Mesenchymal stem cell (in vitro differentiated cells and primary cell): ENCODE data around the gene NID2.
A peak's percentile ranks its signal among the peaks of the same experiment; 100 is the strongest.

Experiments used
- DNase-seq: peaks from one replicate; pipeline ENCODE4 v3.0.0-alpha.2; 2013
- H2AFZ ChIP-seq: one replicate; pipeline ENCODE4 v1.6.1; 2013; ENCODE audit warnings: low read depth, mild to moderate bottlenecking, control low read depth, inconsistent platforms, low read length, moderate library complexity
- H2AK5ac ChIP-seq: 2 replicates; pipeline ENCODE4 v1.6.1; 2013; ENCODE audit warnings: low read length, moderate library complexity, mild to moderate bottlenecking, inconsistent platforms; ENCODE audit not compliant: severe bottlenecking
- H2BK120ac ChIP-seq: one replicate; pipeline ENCODE4 v1.6.1; 2013; ENCODE audit warnings: low read depth, mild to moderate bottlenecking, inconsistent platforms, low read length, moderate library complexity
- H2BK12ac ChIP-seq, 2 experiments: one replicate each; pipeline ENCODE4 v1.6.1; 2013; ENCODE audit warnings: inconsistent platforms in 2 of 2, low read length in 2 of 2, mild to moderate bottlenecking in 2 of 2, moderate library complexity in 2 of 2, control low read depth in 1 of 2
- H2BK15ac ChIP-seq: one replicate; pipeline ENCODE4 v1.6.1; 2013; ENCODE audit warnings: mild to moderate bottlenecking, low read depth, inconsistent platforms; ENCODE audit not compliant: poor library complexity, severe bottlenecking
- H2BK5ac ChIP-seq: 2 replicates; pipeline ENCODE4 v1.6.1; 2013; ENCODE audit warnings: low read depth, mild to moderate bottlenecking, low read length, control low read depth, inconsistent platforms; ENCODE audit not compliant: poor library complexity, severe bottlenecking
- H3K14ac ChIP-seq, 2 experiments: one replicate each; pipeline ENCODE4 v1.6.1; 2013; ENCODE audit warnings: inconsistent platforms in 2 of 2, low read length in 2 of 2, control low read depth in 1 of 2, mild to moderate bottlenecking in 1 of 2, moderate library complexity in 1 of 2
- H3K18ac ChIP-seq, 2 experiments: one replicate each; pipeline ENCODE4 v1.6.1; 2013; ENCODE audit warnings: inconsistent platforms in 2 of 2, low read length in 2 of 2, control low read depth in 1 of 2, low read depth in 1 of 2, mild to moderate bottlenecking in 1 of 2
- H3K23ac ChIP-seq, 2 experiments: one replicate each; pipeline ENCODE4 v1.6.1; 2013; ENCODE audit warnings: inconsistent platforms in 2 of 2, low read length in 2 of 2, mild to moderate bottlenecking in 2 of 2, moderate library complexity in 2 of 2, control low read depth in 1 of 2
- H3K27ac ChIP-seq: 2 replicates; pipeline ENCODE4 v1.5.1; 2013; ENCODE audit warnings: mild to moderate bottlenecking, moderate library complexity, low read length, control low read depth, inconsistent platforms; ENCODE audit not compliant: poor library complexity, severe bottlenecking
- H3K27me3 ChIP-seq, 2 experiments: 2 replicates each; pipeline versions ENCODE4 v1.6.1 to v1.7.0; 2013; ENCODE audit warnings: low read length in 2 of 2, mild to moderate bottlenecking in 2 of 2, moderate library complexity in 2 of 2, control low read depth in 1 of 2, inconsistent platforms in 1 of 2; ENCODE audit not compliant: control insufficient read depth in 1 of 2, insufficient read depth in 1 of 2
- H3K36me3 ChIP-seq, 2 experiments: 2 replicates each; pipeline versions ENCODE4 v1.6.1 to v1.7.0; 2013; ENCODE audit warnings: low read length in 2 of 2, control low read depth in 1 of 2, inconsistent platforms in 1 of 2, low read depth in 1 of 2, mild to moderate bottlenecking in 1 of 2; ENCODE audit not compliant: insufficient read depth in 2 of 2, control insufficient read depth in 1 of 2
- H3K4ac ChIP-seq, 2 experiments: one replicate each; pipeline ENCODE4 v1.6.1; 2013; ENCODE audit warnings: inconsistent platforms in 2 of 2, low read length in 2 of 2, mild to moderate bottlenecking in 2 of 2, moderate library complexity in 2 of 2, control low read depth in 1 of 2, low read depth in 1 of 2
- H3K4me1 ChIP-seq: 2 replicates; pipeline ENCODE4 v1.6.1; 2013; ENCODE audit warnings: low read depth, low read length, control low read depth; ENCODE audit not compliant: control insufficient read depth, insufficient read depth
- H3K4me2 ChIP-seq: 2 replicates; pipeline ENCODE4 v1.6.1; 2013; ENCODE audit warnings: low read length, mild to moderate bottlenecking, inconsistent platforms; ENCODE audit not compliant: poor library complexity, severe bottlenecking
- H3K4me3 ChIP-seq, 2 experiments: 2 replicates each; pipeline versions ENCODE4 v1.5.1 to v1.7.0; 2013; ENCODE audit warnings: low read length in 2 of 2, mild to moderate bottlenecking in 2 of 2, control low read depth in 1 of 2, low read depth in 1 of 2; ENCODE audit not compliant: insufficient read depth in 1 of 2
- H3K79me1 ChIP-seq: replicated peaks from 2 replicates; pipeline ENCODE4 v1.6.1; 2013; ENCODE audit warnings: mild to moderate bottlenecking, control low read depth, low read length, inconsistent platforms; ENCODE audit not compliant: poor library complexity, severe bottlenecking
- H3K9ac ChIP-seq: 2 replicates; pipeline ENCODE4 v1.7.0; 2013; ENCODE audit warnings: mild to moderate bottlenecking, low read length, moderate library complexity
- H3K9me3 ChIP-seq: 2 replicates; pipeline ENCODE4 v1.7.0; 2013; ENCODE audit warnings: mild to moderate bottlenecking, low read length; ENCODE audit not compliant: control insufficient read depth
- H4K8ac ChIP-seq: one replicate; pipeline ENCODE4 v1.6.1; 2013; ENCODE audit warnings: inconsistent platforms, mild to moderate bottlenecking, low read length, moderate library complexity
- H4K91ac ChIP-seq: one replicate; pipeline ENCODE4 v1.6.1; 2013; ENCODE audit warnings: mild to moderate bottlenecking, low read length, inconsistent platforms
- WGBS: methylation state at CpG from one replicate; pipeline ENCODE4 v1.1.7; 2013; ENCODE audit warnings: mixed read lengths; 5-methylcytosine and 5-hydroxymethylcytosine counted together

NID2 gene

DNA sequence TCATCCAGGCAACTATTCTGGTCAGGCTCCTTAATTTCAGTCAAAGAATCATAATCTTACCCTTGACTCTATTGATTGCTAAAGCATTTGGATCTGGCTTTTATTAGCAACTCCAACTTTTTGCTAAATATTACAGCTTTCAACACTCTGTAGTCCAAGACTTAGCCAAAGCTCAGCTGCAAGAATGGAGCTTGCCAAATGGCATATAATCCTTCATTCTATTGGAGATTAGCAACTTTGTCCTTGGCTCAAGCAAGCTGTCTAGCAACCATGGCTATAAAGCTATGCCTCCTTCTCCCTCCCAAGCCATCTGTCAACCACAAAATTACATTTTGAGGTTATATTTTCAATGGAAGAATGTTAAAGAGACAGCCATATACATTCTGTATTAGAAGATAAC lies 23.1 kb upstream of the NID2 start:
- Histone ChIP-seq H3K27me3 (peaks cover 0 to 13% of the 10 kb centered on the region in 2 experiments), H4K8ac (no peak overlapping the region), H3K18ac (no peak overlapping the region), H3K4me2 (no peak overlapping the region), H3K14ac (no peak overlapping the region), H3K9ac (no peak overlapping the region), H2AK5ac (no peak overlapping the region), H3K79me1 (no peaks in the 10 kb centered on the region), H2AFZ (no peak overlapping the region), H3K4me1 (no peaks in the 10 kb centered on the region), H2BK5ac (no peak overlapping the region), H4K91ac (no peak overlapping the region), H3K4me3 (no peak overlapping the region), H2BK12ac (no peak overlapping the region), H3K23ac (no peak overlapping the region), H2BK15ac (no peak overlapping the region), H3K4ac (no peak overlapping the region), H3K27ac (no peak overlapping the region), H3K9me3 (no peaks in the 10 kb centered on the region), H3K36me3 (no peaks in the 10 kb centered on the region), H2BK120ac (no peak overlapping the region)
- no peak for DNase-seq

- Histone ChIP-seq H3K36me3 (no peaks in the 10 kb centered on the region), H3K27ac (no peak overlapping the region), H3K27me3 (peaks cover 0 to 13% of the 10 kb centered on the region in 2 experiments), H3K14ac (no peak overlapping the region), H3K9me3 (no peaks in the 10 kb centered on the region), H4K8ac (no peak overlapping the region), H2AFZ (no peak overlapping the region), H3K4me2 (no peak overlapping the region), H2BK120ac (no peak overlapping the region), H2BK15ac (no peak overlapping the region), H3K18ac (no peak overlapping the region), H3K4ac (no peak overlapping the region), H3K23ac (no peak overlapping the region), H3K4me1 (no peaks in the 10 kb centered on the region), H2AK5ac (no peak overlapping the region), H2BK5ac (no peak overlapping the region), H3K79me1 (no peaks in the 10 kb centered on the region), H3K9ac (no peak overlapping the region), H2BK12ac (peak overlapping the region in 1 of 2 experiments; percentile 29), H3K4me3 (no peak overlapping the region), H4K91ac (peak overlapping the region; percentile 70)
- WGBS: 80% methylated on average over 3 of the region's 4 CpGs
- DNase-seq: no peak
These were observed 22.1 kb upstream of the NID2 start for GRCh38 chr14:52090936-52091335.

DNA sequence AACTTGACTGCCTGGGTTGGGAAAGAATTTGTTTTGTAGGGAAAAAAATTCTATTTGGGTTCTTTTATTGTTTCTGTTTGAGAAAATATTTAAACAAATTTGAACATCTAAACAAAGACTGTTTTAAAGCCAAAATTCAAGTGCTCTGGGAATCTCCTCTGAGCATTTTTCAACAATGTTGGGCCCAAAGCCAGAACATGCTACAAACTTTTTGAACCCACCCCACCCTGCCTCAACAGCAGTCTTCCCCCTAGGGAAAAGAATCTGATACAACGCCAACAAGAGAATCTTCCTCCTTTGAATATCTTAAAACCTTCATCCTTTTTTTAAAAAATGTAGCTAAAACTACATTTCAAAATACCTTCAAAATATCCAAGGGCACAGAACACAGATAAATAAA lies 20.4 kb upstream of the NID2 start:
- H2BK12ac ChIP-seq: no peak overlapping the region
- 92% methylated on average over 1 of the region's 1 CpG for whole genome bisulfite sequencing
- no peak overlapping the region for H3K18ac ChIP-seq
- no peaks in the 10 kb centered on the region for H3K79me1 ChIP-seq
- no peak overlapping the region for H3K4me2 ChIP-seq
- no peak overlapping the region for H3K9ac ChIP-seq
- H3K36me3 ChIP-seq: no peaks in the 10 kb centered on the region
- peaks cover 0 to 13% of the 10 kb centered on the region in 2 experiments for H3K27me3 ChIP-seq
- H3K4me1 ChIP-seq: no peaks in the 10 kb centered on the region
- H3K14ac ChIP-seq: no peak overlapping the region
- no peak overlapping the region for H3K23ac ChIP-seq
- no peak overlapping the region for H3K4ac ChIP-seq
- H2BK15ac ChIP-seq: no peak overlapping the region
- no peak for DNase-seq
- no peak overlapping the region for H3K27ac ChIP-seq
- peaks cover 8% of the 10 kb centered on the region for H3K9me3 ChIP-seq
- no peak overlapping the region for H4K8ac ChIP-seq
- H2AFZ ChIP-seq: no peak overlapping the region
- H3K4me3 ChIP-seq: no peak overlapping the region
- H4K91ac ChIP-seq: no peak overlapping the region
- H2BK120ac ChIP-seq: no peak overlapping the region
- no peak overlapping the region for H2BK5ac ChIP-seq
- H2AK5ac ChIP-seq: no peak overlapping the region

GRCh38 chr14:52086711-52087110 lies 17.9 kb upstream of the NID2 start:
- 0% methylated on average over 3 of the region's 4 CpGs for WGBS
- Histone ChIP-seq H3K23ac (no peak overlapping the region), H3K27me3 (peaks cover 0 to 4% of the 10 kb centered on the region in 2 experiments)

More at GRCh38 chr14:52086711-52087110, 17.9 kb upstream of the NID2 start:
- H4K8ac ChIP-seq: no peak overlapping the region
- H3K4me3 ChIP-seq: no peak overlapping the region
- no peak overlapping the region for H3K18ac ChIP-seq
- peaks cover 11% of the 10 kb centered on the region for H3K9me3 ChIP-seq
- H3K79me1 ChIP-seq: no peaks in the 10 kb centered on the region
- no peaks in the 10 kb centered on the region for H3K36me3 ChIP-seq
- no peak overlapping the region for H3K4me2 ChIP-seq
- DNase-seq: peak; percentile 92
- no peak overlapping the region for H3K4ac ChIP-seq
- no peak overlapping the region for H2BK5ac ChIP-seq
- no peaks in the 10 kb centered on the region for H3K4me1 ChIP-seq
- no peak overlapping the region for H2AK5ac ChIP-seq
- H2BK12ac ChIP-seq: no peak overlapping the region
- H2BK15ac ChIP-seq: no peak overlapping the region
- no peak overlapping the region for H4K91ac ChIP-seq
- no peak overlapping the region for H3K14ac ChIP-seq
- no peak overlapping the region for H3K9ac ChIP-seq
- no peak overlapping the region for H2BK120ac ChIP-seq
- H3K27ac ChIP-seq: no peak overlapping the region
- no peak overlapping the region for H2AFZ ChIP-seq
